ENCODE results near the gene CCN5. TPM values are rescaled to one million over a fixed set of nuclear protein-coding genes. Genes with fewer than 3 reads are reported as not detected.

CCN5 gene
- total and polyA plus RNA-seq, 8 donors: 0.14 to 6.4 (median 1.6) TPM

DNA sequence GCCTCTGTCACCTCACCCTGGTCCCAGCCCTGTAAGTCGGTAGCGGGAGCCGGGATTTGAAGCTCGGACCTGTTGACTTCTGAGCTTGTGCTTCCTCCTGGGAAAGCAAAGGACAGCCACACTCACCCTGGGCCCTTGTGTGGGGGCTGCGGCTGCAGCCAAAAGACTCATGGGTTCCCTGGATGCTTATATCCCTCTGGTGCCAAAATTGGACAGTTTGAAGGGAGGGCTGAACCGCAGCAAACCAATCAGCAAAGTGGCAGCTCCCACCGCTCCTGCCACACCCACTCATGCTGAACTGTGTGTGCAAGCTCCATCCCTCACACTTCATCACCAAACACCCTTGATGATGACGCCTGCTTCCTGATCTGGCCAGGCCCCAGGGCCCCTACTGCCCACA is 3.9 kb upstream of the CCN5 start:
- DNase-seq (no peak), FAIRE-seq (no peak), ATAC-seq (no peak)
- TF ChIP-seq, protein P1, sequence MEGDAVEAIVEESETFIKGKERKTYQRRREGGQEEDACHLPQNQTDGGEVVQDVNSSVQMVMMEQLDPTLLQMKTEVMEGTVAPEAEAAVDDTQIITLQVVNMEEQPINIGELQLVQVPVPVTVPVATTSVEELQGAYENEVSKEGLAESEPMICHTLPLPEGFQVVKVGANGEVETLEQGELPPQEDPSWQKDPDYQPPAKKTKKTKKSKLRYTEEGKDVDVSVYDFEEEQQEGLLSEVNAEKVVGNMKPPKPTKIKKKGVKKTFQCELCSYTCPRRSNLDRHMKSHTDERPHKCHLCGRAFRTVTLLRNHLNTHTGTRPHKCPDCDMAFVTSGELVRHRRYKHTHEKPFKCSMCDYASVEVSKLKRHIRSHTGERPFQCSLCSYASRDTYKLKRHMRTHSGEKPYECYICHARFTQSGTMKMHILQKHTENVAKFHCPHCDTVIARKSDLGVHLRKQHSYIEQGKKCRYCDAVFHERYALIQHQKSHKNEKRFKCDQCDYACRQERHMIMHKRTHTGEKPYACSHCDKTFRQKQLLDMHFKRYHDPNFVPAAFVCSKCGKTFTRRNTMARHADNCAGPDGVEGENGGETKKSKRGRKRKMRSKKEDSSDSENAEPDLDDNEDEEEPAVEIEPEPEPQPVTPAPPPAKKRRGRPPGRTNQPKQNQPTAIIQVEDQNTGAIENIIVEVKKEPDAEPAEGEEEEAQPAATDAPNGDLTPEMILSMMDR (IDR thresholded peaks at IDR 0.05): no peak
- no peaks in the 10 kb centered on the region for H3K27me3 ChIP-seq
- WGBS, 2 donors: 91 to 93% methylated on average over 8 of the region's 8 CpGs
- intact Hi-C loops (cut with DNase I): no loop called here
- no peaks in the 10 kb centered on the region for H3K36me3 ChIP-seq
- H3K4me1 ChIP-seq: peaks cover 0 to 6% (median 3%) of the 10 kb centered on the region in 3 donors
- H3K27ac ChIP-seq: no peak overlapping the region
- H3K9me3 ChIP-seq: no peaks in the 10 kb centered on the region
- H3K4me3 ChIP-seq: no peak overlapping the region

DNA sequence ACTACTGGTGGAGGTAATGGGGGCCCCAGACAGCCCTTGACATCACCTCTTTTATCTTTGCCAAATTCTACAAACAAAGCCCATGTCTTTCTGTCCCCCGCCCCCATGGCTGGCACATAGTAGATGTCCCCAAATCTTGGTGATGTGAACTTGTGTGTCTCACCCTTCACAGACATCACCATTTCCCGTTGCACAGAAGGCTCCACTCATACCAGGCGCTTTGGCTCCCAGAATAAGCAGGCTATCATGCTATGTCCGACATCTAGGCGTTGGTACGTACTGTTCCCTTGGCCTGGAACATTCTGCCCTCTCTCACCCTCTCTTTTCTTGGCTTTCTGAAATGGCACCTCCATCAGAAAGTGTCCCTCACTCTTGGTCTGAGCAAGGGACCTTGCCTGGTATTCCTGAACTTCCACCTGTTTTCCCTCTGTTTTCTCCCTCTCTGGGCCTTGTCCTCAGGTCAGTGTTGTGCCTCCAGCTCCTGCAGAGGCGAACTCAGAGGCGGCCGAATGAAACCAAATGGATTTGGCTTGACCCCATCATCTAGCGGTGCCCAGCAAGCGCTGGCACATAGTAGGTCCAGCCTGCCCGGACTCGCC is 968 bp upstream of the CCN5 start:
- 45 to 48% methylated on average over 13 of the region's 13 CpGs for WGBS, 2 donors
- Histone ChIP-seq H3K27ac (no peak overlapping the region), H3K4me1 (peaks cover 0 to 6% (median 3%) of the 10 kb centered on the region in 3 donors), H3K9me3 (no peaks in the 10 kb centered on the region), H3K36me3 (no peaks in the 10 kb centered on the region), H3K4me3 (no peak overlapping the region), H3K27me3 (no peaks in the 10 kb centered on the region)
- TF ChIP-seq, protein P1 (IDR thresholded peaks at IDR 0.05): no peak
- ATAC-seq (peak; percentile 22 to 57 (median 37)), FAIRE-seq (no peak), DNase-seq (no peak)
- intact Hi-C loops (cut with DNase I): no loop called here

GRCh38 chr20:44715499-44716308 is 535 bp downstream of the CCN5 start:
- Histone ChIP-seq H3K27me3 (no peaks in the 10 kb centered on the region), H3K4me3 (no peak overlapping the region), H3K36me3 (no peaks in the 10 kb centered on the region), H3K4me1 (peaks cover 0 to 6% (median 3%) of the 10 kb centered on the region in 3 donors), H3K27ac (no peak overlapping the region), H3K9me3 (no peaks in the 10 kb centered on the region)
- ATAC-seq: no peak
- DNase-seq: no peak
- FAIRE-seq: no peak
- WGBS, 2 donors: 81 to 87% methylated on average over 5 of the region's 5 CpGs
- TF ChIP-seq, protein P1 (IDR thresholded peaks at IDR 0.05): no peak
- intact Hi-C loops (cut with DNase I): no loop called here

DNA sequence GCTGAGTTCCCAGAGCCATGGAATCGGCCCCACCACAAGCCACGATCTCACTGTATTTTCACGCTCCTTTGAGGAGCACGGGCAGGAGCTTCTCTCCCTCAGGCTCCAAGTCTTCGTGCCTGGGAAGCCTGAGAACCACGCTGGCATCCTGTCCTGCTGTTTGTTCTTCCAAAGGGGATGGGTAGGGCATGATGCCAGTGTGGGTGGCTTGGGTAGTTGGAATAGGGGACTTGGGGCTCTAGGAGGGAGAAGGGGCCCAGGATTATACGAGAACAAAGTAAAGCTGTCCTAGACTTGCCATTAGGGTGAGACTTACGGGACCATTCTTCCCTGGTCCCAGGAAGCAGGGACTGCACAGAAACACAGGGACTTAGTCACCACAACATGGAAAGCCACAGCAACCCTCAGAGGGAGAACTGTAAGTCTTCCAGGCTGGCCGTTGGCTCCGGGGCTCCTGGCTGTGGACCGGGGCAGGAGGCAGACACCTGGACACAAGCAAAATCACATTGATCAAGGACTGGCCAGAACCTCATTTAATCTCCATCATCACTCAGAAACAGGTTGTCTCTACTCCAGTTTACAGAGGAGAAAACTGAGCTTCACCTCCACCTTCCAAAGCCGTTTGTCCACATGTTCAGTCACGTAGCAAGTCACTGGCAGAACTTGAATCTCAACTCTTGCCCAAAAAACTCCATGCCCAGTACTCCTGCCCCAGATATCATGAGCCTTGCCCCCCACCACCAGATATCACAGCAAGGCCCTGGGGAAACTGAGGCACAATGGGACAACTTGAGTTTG is 1.3 kb downstream of the CCN5 start:
- no peak overlapping the region for H3K4me3 ChIP-seq
- FAIRE-seq (no peak), ATAC-seq (no peak), DNase-seq (no peak)
- H3K27me3 ChIP-seq: no peaks in the 10 kb centered on the region
- TF ChIP-seq, protein P1 (IDR thresholded peaks at IDR 0.05): no peak
- intact Hi-C loops (cut with DNase I): no loop called here
- H3K36me3 ChIP-seq: no peaks in the 10 kb centered on the region
- no peaks in the 10 kb centered on the region for H3K9me3 ChIP-seq
- H3K27ac ChIP-seq: no peak overlapping the region
- H3K4me1 ChIP-seq: peaks cover 0 to 6% (median 3%) of the 10 kb centered on the region in 3 donors
- 87 to 91% methylated on average over 13 of the region's 13 CpGs for WGBS, 2 donors
